HL-60 (cell line): Measurements from ENCODE around the gene SYTL2.

Experiments
- DNase-seq, 2 experiments: peaks; one replicate each; pipeline ENCODE4 v3.0.0-alpha.2; 2010 to 2020; ENCODE audit warnings: low read depth in 1 of 2, low spot score in 1 of 2
- H3K27ac ChIP-seq: fragments of 250-450 bp; sonication (Bioruptor Pico); replicated peaks from 2 replicates; pipeline ENCODE4 v1.5.1; 2020; ENCODE audit warnings: mild to moderate bottlenecking, moderate library complexity
- H3K27me3 ChIP-seq: fragments of 250-450 bp; sonication (Bioruptor Pico); 2 replicates; pipeline ENCODE4 v1.5.1; 2021; ENCODE audit warnings: mild to moderate bottlenecking, moderate library complexity; ENCODE audit not compliant: insufficient read depth, poor library complexity, severe bottlenecking
- H3K4me3 ChIP-seq: replicated peaks from 2 replicates; pipeline ENCODE4 v1.5.1; 2011; ENCODE audit warnings: mild to moderate bottlenecking, control low read depth, low read length; ENCODE audit not compliant: insufficient read depth
- GABPA ChIP-seq: IDR thresholded peaks from 2 replicates; pipeline ENCODE4 v1.6.1; 2012; ENCODE audit warnings: low read depth
- POLR2AphosphoS5 ChIP-seq: IDR thresholded peaks from 2 replicates; pipeline ENCODE4 v1.6.1; 2012; ENCODE audit warnings: low read depth
- SPI1 ChIP-seq: IDR thresholded peaks from 2 replicates; pipeline ENCODE4 v1.6.1; 2012; ENCODE audit warnings: low read depth, mild to moderate bottlenecking, borderline replicate concordance
- TF ChIP-seq, protein P1 (sequence below): IDR thresholded peaks from 2 replicates; pipeline ENCODE4 v1.6.1; 2012; ENCODE audit warnings: low read depth; ENCODE audit not compliant: insufficient replicate concordance
- TF ChIP-seq, protein P2 (sequence below): IDR thresholded peaks from one replicate; pipeline ENCODE4 v1.5.1; 2011; ENCODE audit warnings: low read length, control low read depth, inconsistent platforms; ENCODE audit not compliant: insufficient read depth

Gene SYTL2

GRCh38 chr11:85726381-85726780, 84.6 kb downstream of the SYTL2 start:
- H3K4me3 ChIP-seq = no peak overlapping the region
- no peak for DNase-seq
- no peak for TF ChIP-seq POLR2AphosphoS5
- TF ChIP-seq, protein P1, sequence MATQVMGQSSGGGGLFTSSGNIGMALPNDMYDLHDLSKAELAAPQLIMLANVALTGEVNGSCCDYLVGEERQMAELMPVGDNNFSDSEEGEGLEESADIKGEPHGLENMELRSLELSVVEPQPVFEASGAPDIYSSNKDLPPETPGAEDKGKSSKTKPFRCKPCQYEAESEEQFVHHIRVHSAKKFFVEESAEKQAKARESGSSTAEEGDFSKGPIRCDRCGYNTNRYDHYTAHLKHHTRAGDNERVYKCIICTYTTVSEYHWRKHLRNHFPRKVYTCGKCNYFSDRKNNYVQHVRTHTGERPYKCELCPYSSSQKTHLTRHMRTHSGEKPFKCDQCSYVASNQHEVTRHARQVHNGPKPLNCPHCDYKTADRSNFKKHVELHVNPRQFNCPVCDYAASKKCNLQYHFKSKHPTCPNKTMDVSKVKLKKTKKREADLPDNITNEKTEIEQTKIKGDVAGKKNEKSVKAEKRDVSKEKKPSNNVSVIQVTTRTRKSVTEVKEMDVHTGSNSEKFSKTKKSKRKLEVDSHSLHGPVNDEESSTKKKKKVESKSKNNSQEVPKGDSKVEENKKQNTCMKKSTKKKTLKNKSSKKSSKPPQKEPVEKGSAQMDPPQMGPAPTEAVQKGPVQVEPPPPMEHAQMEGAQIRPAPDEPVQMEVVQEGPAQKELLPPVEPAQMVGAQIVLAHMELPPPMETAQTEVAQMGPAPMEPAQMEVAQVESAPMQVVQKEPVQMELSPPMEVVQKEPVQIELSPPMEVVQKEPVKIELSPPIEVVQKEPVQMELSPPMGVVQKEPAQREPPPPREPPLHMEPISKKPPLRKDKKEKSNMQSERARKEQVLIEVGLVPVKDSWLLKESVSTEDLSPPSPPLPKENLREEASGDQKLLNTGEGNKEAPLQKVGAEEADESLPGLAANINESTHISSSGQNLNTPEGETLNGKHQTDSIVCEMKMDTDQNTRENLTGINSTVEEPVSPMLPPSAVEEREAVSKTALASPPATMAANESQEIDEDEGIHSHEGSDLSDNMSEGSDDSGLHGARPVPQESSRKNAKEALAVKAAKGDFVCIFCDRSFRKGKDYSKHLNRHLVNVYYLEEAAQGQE = no peak
- no peaks in the 10 kb centered on the region for H3K27me3 ChIP-seq
- H3K27ac ChIP-seq = no peak overlapping the region

- Histone ChIP-seq H3K27ac (no peak overlapping the region), H3K4me3 (no peak overlapping the region), H3K27me3 (no peaks in the 10 kb centered on the region)
- DNase-seq = no peak
- TF ChIP-seq GABPA = no peak
- no peak for TF ChIP-seq SPI1
- TF ChIP-seq POLR2AphosphoS5 = no peak
- TF ChIP-seq, protein P1 = no peak
- TF ChIP-seq, protein P2, sequence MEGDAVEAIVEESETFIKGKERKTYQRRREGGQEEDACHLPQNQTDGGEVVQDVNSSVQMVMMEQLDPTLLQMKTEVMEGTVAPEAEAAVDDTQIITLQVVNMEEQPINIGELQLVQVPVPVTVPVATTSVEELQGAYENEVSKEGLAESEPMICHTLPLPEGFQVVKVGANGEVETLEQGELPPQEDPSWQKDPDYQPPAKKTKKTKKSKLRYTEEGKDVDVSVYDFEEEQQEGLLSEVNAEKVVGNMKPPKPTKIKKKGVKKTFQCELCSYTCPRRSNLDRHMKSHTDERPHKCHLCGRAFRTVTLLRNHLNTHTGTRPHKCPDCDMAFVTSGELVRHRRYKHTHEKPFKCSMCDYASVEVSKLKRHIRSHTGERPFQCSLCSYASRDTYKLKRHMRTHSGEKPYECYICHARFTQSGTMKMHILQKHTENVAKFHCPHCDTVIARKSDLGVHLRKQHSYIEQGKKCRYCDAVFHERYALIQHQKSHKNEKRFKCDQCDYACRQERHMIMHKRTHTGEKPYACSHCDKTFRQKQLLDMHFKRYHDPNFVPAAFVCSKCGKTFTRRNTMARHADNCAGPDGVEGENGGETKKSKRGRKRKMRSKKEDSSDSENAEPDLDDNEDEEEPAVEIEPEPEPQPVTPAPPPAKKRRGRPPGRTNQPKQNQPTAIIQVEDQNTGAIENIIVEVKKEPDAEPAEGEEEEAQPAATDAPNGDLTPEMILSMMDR = no peak
Measured at GRCh38 chr11:85725510-85726258, 85.3 kb downstream of the SYTL2 start.

- Histone ChIP-seq H3K27ac (no peak overlapping the region), H3K27me3 (no peaks in the 10 kb centered on the region), H3K4me3 (no peak overlapping the region)
- TF ChIP-seq, protein P2 = no peak
- no peak for TF ChIP-seq SPI1
- no peak for DNase-seq
Measured at GRCh38 chr11:85724748-85725465, 86.0 kb downstream of the SYTL2 start.

DNA sequence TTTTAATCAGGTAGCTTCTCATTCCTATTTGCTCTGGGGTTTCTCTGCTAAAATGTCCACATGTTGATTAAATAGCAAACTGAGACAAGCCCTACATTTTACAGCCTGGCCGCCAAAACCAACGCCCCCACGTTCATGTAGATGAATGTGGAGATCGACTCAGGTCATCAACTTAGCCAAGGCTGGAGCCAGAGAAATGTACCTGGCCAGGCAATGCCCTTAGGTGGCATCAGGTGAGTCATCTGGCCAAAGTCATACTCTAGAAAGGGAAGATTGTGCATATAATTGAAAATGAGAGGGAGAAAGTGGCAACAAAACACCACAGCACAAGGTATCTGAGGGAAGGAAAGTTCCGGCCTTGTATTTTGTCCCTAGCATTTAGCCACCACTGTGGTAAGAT, 87.9 kb downstream of the SYTL2 start:
- Histone ChIP-seq H3K27me3 (no peaks in the 10 kb centered on the region), H3K27ac (no peak overlapping the region), H3K4me3 (no peak overlapping the region)
- no peak for TF ChIP-seq SPI1
- TF ChIP-seq GABPA = no peak
- TF ChIP-seq, protein P2 = no peak
- DNase-seq = no peak
